Cardiac fibroblast (primary cell): ENCODE measurements around the gene FARS2.

ENCODE experiments used
- DNase-seq, 2 donors: peaks; one replicate each; pipeline versions ENCODE4 v3.0.0 to v3.0.0-alpha.2; 2010; ENCODE audit warnings: low read depth in 2 of 2
- H3K4me3 ChIP-seq, 2 donors: replicated peaks in 1 of 2; 1 replicate in 1 of 2; 2 replicates in 1 of 2; pipeline ENCODE4 v1.5.1; 2011; ENCODE audit warnings: low read depth in 2 of 2, low read length in 2 of 2, mild to moderate bottlenecking in 2 of 2, moderate library complexity in 1 of 2
- CTCF ChIP-seq: IDR thresholded peaks from one replicate; pipeline ENCODE4 v1.5.1; 2011; ENCODE audit warnings: low read depth, mild to moderate bottlenecking, low read length, inconsistent platforms

Gene FARS2

GRCh38 chr6:5713519-5713918 lies 452.2 kb downstream of the FARS2 start:
- DNase-seq, result no peak
- TF ChIP-seq CTCF, result no peak
- no peak overlapping the region for H3K4me3 ChIP-seq

GRCh38 chr6:5718231-5718947 lies 457.1 kb downstream of the FARS2 start:
- no peak for DNase-seq
- no peak for TF ChIP-seq CTCF
- H3K4me3 ChIP-seq, result no peak overlapping the region

GRCh38 chr6:5723841-5724691 lies 462.8 kb downstream of the FARS2 start:
- no peak for TF ChIP-seq CTCF
- no peak overlapping the region for H3K4me3 ChIP-seq
- DNase-seq, result no peak

GRCh38 chr6:5724911-5725310 lies 463.6 kb downstream of the FARS2 start:
- no peak overlapping the region for H3K4me3 ChIP-seq
- no peak for TF ChIP-seq CTCF
- no peak for DNase-seq

GRCh38 chr6:5726976-5727718 lies 465.8 kb downstream of the FARS2 start:
- no peak for TF ChIP-seq CTCF
- no peak overlapping the region for H3K4me3 ChIP-seq
- no peak for DNase-seq

GRCh38 chr6:5728351-5729079 lies 467.2 kb downstream of the FARS2 start:
- no peak for DNase-seq
- no peak overlapping the region for H3K4me3 ChIP-seq
- no peak for TF ChIP-seq CTCF
